K562 (cell line): ENCODE measurements around the gene KBTBD6. TPM values are rescaled to one million over a fixed set of nuclear protein-coding genes. Genes with fewer than 3 reads are reported as not detected.

Source experiments
- ATAC-seq: fragments of 200-7000 bp; cut with Tn5 transposase; 3 replicates; pipeline ENCODE4 v1.9.1; 2020; ENCODE audit warnings: moderate library complexity
- BruUV-seq: library from RNA; stranded (reverse); fragments of 400-500 nt; replicated peaks from 2 replicates; lab custom pipeline; 2021; lab: Mats Ljungman, UMichigan
- CTCF ChIA-PET: fragments of 300-600 bp; formaldehyde crosslinking; extraction: SDS; loops from one replicate; lab custom pipeline; 2021; ENCODE audit warnings: low intra/inter-chr PET ratio; lab: Yijun Ruan, JAX
- POLR2A ChIA-PET: fragments of 300-600, 350-650 bp; sonication (Branson Sonifier 250); formaldehyde crosslinking; extraction: SDS; loops from one replicate; lab custom pipeline; 2021; ENCODE audit warnings: antibody characterized with exemption, inconsistent platforms; lab: Yijun Ruan, JAX
- DNase-seq, 4 experiments: peaks; one replicate each; pipeline versions ENCODE4 v3.0.0 to v3.0.0-alpha.2; 2011 to 2018; ENCODE audit warnings: low spot score in 3 of 4, mixed read lengths in 3 of 4; ENCODE audit errors: extremely low read depth in 1 of 4
- FAIRE-seq: peaks from 2 replicates; lab custom pipeline; 2011; peaks lifted over from hg19 to GRCh38; lab: Jason Lieb, UNC
- H2AFZ ChIP-seq: 2 replicates; pipeline ENCODE4 v1.6.0; 2011; ENCODE audit warnings: low read depth, low read length, control low read depth, inconsistent platforms
- H3K27ac ChIP-seq: fragments of 200-600 bp; 3 replicates; pipeline ENCODE4 v1.8.0; 2011; ENCODE audit warnings: low read depth, mild to moderate bottlenecking, control low read depth, inconsistent platforms, low read length, moderate library complexity, mixed read lengths; ENCODE audit errors: extremely low read depth
- H3K27me3 ChIP-seq, 2 experiments: fragments of 300-600 bp in 1 of 2; 2 replicates in 1 of 2; 3 replicates in 1 of 2; pipeline versions ENCODE4 v1.6.0 to v1.8.0; 2011; ENCODE audit warnings: inconsistent platforms in 2 of 2, low read length in 2 of 2, mild to moderate bottlenecking in 1 of 2, mixed read lengths in 1 of 2, moderate library complexity in 1 of 2; ENCODE audit not compliant: control insufficient read depth in 2 of 2, insufficient read depth in 2 of 2
- H3K36me3 ChIP-seq: fragments of 300-600 bp; 3 replicates; pipeline ENCODE4 v1.8.0; 2011; ENCODE audit warnings: mild to moderate bottlenecking, low read length, inconsistent platforms; ENCODE audit not compliant: control insufficient read depth, insufficient read depth
- H3K4me1 ChIP-seq, 2 experiments: fragments of 200-600 bp in 1 of 2; replicated peaks in 1 of 2; 2 replicates in 1 of 2; 3 replicates in 1 of 2; pipeline versions ENCODE4 v1.5.1 to v1.8.0; 2011; ENCODE audit warnings: inconsistent platforms in 2 of 2, low read length in 2 of 2, mild to moderate bottlenecking in 1 of 2, mixed read lengths in 1 of 2, moderate library complexity in 1 of 2; ENCODE audit not compliant: control insufficient read depth in 2 of 2, insufficient read depth in 2 of 2
- H3K4me2 ChIP-seq: 2 replicates; pipeline ENCODE4 v1.6.1; 2011; ENCODE audit warnings: low read length, control low read depth, inconsistent platforms, mixed read lengths; ENCODE audit not compliant: insufficient read depth
- H3K4me3 ChIP-seq: fragments of 200-600 bp; sonication (generic), shearing (Covaris generic); 2 replicates; pipeline ENCODE4 v1.5.1; 2016; ENCODE audit warnings: control low read depth, inconsistent platforms
- H3K79me2 ChIP-seq: fragments of 200-600 bp; 3 replicates; pipeline ENCODE4 v1.8.0; 2011; ENCODE audit warnings: low read length, inconsistent platforms; ENCODE audit not compliant: control insufficient read depth, insufficient read depth
- H3K9ac ChIP-seq, 2 experiments: 2 replicates each; pipeline versions ENCODE4 v1.6.0 to v1.6.1; 2011; ENCODE audit warnings: low read depth in 2 of 2, low read length in 2 of 2, control low read depth in 1 of 2, inconsistent platforms in 1 of 2, mild to moderate bottlenecking in 1 of 2, mixed read lengths in 1 of 2; ENCODE audit not compliant: insufficient read depth in 1 of 2
- H3K9me1 ChIP-seq: one replicate; pipeline ENCODE4 v1.6.0; 2011; ENCODE audit warnings: inconsistent platforms, mild to moderate bottlenecking, low read length, moderate library complexity; ENCODE audit not compliant: control insufficient read depth, insufficient read depth
- H3K9me3 ChIP-seq: replicated peaks from 2 replicates; pipeline ENCODE4 v1.5.1; 2011; ENCODE audit warnings: low read depth, low read length, inconsistent platforms; ENCODE audit not compliant: control insufficient read depth, insufficient read depth
- H4K20me1 ChIP-seq: replicated peaks from 2 replicates; pipeline ENCODE4 v1.6.1; 2011; ENCODE audit warnings: low read length, inconsistent platforms, mixed read lengths; ENCODE audit not compliant: control insufficient read depth, insufficient read depth
- ARID3B ChIP-seq: fragments of 250-450 bp; sonication (Bioruptor Pico); IDR thresholded peaks from 2 replicates; pipeline ENCODE4 v1.4.0; 2020; ENCODE audit warnings: borderline replicate concordance
- CHD7 ChIP-seq: fragments of 200-600 bp; sonication (generic); IDR thresholded peaks from one replicate; pipeline ENCODE4 v1.6.1; 2012; ENCODE audit warnings: mild to moderate bottlenecking, low read depth, low read length, inconsistent platforms
- EZH2 ChIP-seq: IDR thresholded peaks from 2 replicates; pipeline ENCODE4 v1.6.1; 2012; ENCODE audit warnings: low read depth, mild to moderate bottlenecking, inconsistent platforms, low read length, borderline replicate concordance
- PHF8 ChIP-seq: fragments of 200-600 bp; sonication (generic); IDR thresholded peaks from 2 replicates; pipeline ENCODE4 v1.6.1; 2012; ENCODE audit warnings: mixed run types, mild to moderate bottlenecking, inconsistent platforms, low read length, moderate library complexity, borderline replicate concordance
- PTRF ChIP-seq: fragments of 450-650 bp; IDR thresholded peaks from 2 replicates; pipeline ENCODE4 v1.6.1; 2016; ENCODE audit warnings: mild to moderate bottlenecking, missing genetic modification characterization, missing compliant biosample characterization
- ZNF239 ChIP-seq: fragments of 250-450 bp; sonication (Bioruptor Pico); IDR thresholded peaks from 2 replicates; pipeline ENCODE4 v1.4.0; 2020; ENCODE audit warnings: mild to moderate bottlenecking
- ZNF444 ChIP-seq: fragments of 250-450 bp; sonication (Bioruptor Pico); IDR thresholded peaks from 2 replicates; pipeline ENCODE4 v1.4.0; 2020; ENCODE audit warnings: mild to moderate bottlenecking, moderate library complexity
- ZNF583 ChIP-seq: fragments of 250-450 bp; sonication (Bioruptor Pico); IDR thresholded peaks from 2 replicates; pipeline ENCODE4 v1.4.0; 2020
- WGBS: fragments of 100-300 bp; shearing (Covaris generic); methylation state at CpG from one replicate; pipeline ENCODE4 v1.1.6; 2016; ENCODE audit warnings: low coverage, mixed read lengths; ENCODE audit not compliant: insufficient coverage; ENCODE audit errors: missing lambda C conversion rate; 5-methylcytosine and 5-hydroxymethylcytosine counted together
- in situ Hi-C: fragments of 300-500 bp; cut with MboI; formaldehyde crosslinking; loops from 4 replicates; pipeline ENCODE4 v1.15.0; 2018; ENCODE audit warnings: inconsistent platforms, mixed read lengths
- intact Hi-C: fragments of 100-400 bp; cut with micrococcal nuclease; formaldehyde crosslinking; loops from 2 replicates; pipeline ENCODE4 v1.14.2; 2022
- polyA plus RNA-seq, 8 experiments: library from polyadenylated mRNA; depleted of rRNA in 4 of 8; stranded (reverse) in 5 of 8; unstranded in 3 of 8; fragments of >200 nt; fragmentation: Nextera tagmentation in 2 of 8; fragmentation: Illumina TruSeq in 1 of 8; extraction: Ambion mirVana in 2 of 8; extraction: Trizol in 1 of 8; gene quantifications; 2 replicates each; pipeline versions ENCODE4 v1.2.1 to v1.2.3, GENCODE V29; 2011 to 2014; ENCODE audit warnings: inconsistent platforms in 1 of 8, missing spikeins in 1 of 8
- total RNA-seq, 7 experiments: library from RNA; depleted of rRNA in 6 of 7; stranded (reverse); fragments of >200 nt in 6 of 7; fragmentation: Illumina TruSeq in 2 of 7; extraction: Trizol in 2 of 7; gene quantifications; 2 replicates each; pipeline versions ENCODE4 v1.2.1 to v1.2.3, GENCODE V29; 2011 to 2021; ENCODE audit warnings: low replicate concordance in 1 of 7

KBTBD6 gene
- total and polyA plus RNA-seq, 9 of the 15 experiments (the other 6 are each of a cell fraction or from before 2014, with no cell fraction given) = 1.9 to 4.9 (median 3.2) TPM

- Histone ChIP-seq H3K4me3 (no peak overlapping the region), H4K20me1 (no peaks in the 10 kb centered on the region), H3K27me3 (no peaks in the 10 kb centered on the region), H3K9me3 (peaks cover 17% of the 10 kb centered on the region), H3K9ac (no peak overlapping the region), H3K36me3 (no peaks in the 10 kb centered on the region), H3K79me2 (no peaks in the 10 kb centered on the region), H2AFZ (no peak overlapping the region), H3K27ac (no peak overlapping the region), H3K9me1 (no peaks in the 10 kb centered on the region), H3K4me2 (no peak overlapping the region), H3K4me1 (no peaks in the 10 kb centered on the region)
- DNase-seq (peak in 1 of 4 experiments; percentile 24), FAIRE-seq (no peak), ATAC-seq (no peak)
- ChIA-PET POLR2A (interaction anchor here (0.9 kb wide), 1 partner anchor 174 kb away, joined by 4 read pairs; no protein-coding TSS in a partner anchor), CTCF (no interaction called here)
- 15% methylated on average over 3 of the region's 3 CpGs for WGBS
- in situ Hi-C loops = no loop called here
- BruUV-seq = no TSS peak
- intact Hi-C loops = loop anchor here (5.0 kb wide), 1 partner anchor 44 kb away; the partner anchor contains the start of gene KBTBD7
- no peak for TF ChIP-seq PHF8
- TF ChIP-seq PTRF (tag) = no peak
- TF ChIP-seq ZNF583 = no peak
- no peak for TF ChIP-seq CHD7
- no peak for TF ChIP-seq ARID3B (CRISPR knock-in tag)
- no peak for TF ChIP-seq EZH2
- TF ChIP-seq ZNF444 (CRISPR knock-in tag) = no peak
- TF ChIP-seq ZNF239 = no peak
Observed at GRCh38 chr13:41148419-41149283, 16.0 kb upstream of the KBTBD6 start.
